Activated naive CD8-positive, alpha-beta T cell treated with anti-CD3 and anti-CD28 coated beads, Interleukin-2, amount 50 U/mL, for 16 hours (primary cell): ENCODE measurements around the gene PRPF6.

Experiments
- DNase-seq: peaks from one replicate; pipeline ENCODE4 v3.0.0-alpha.2; 2020; ENCODE audit warnings: low read depth, low spot score

Gene PRPF6

DNA sequence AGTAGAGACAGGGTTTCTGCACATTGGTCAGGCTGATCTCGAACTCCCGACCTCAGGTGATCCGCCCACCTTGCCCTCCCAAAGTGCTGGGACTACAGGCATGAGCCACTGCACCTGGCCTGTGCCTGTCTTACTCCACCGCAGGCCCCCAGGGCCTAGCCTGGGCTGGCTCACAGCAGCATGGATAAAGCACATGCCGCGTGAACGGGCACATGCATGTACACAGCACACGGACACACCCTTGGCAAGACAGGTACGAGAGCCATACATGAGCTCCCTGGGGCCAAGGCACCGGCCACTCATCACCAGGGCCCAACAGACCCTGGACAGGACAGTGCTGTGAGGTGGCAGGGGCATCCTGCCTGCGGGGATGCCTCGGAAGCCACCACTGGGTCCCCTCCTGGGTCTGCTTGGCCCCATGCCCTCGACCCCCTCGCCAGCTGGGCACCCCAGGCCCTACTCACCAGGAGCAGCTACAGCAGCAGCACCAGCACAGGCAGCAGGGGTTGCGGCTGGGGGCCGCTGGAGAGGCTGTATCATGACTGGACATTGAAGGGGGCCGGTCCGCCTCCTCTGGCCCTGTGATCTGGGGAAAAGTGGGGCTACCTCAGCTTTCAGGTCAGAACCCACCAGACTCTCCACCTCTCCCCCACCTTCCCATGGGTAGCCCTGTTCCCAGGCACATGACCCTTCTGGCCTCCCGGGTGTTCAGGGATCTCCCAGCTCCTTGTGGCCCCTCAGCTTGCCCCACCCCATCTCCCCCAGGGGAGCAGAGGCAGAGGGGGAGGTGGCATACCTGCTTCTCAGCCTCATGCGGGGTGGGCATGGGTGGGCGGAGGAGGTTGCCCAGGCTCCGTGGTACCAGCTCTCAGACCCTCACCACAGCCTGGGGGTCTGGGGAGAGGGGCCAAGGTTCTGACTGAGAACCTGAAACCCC is 95.4 kb downstream of the PRPF6 start:
- no peak for DNase-seq

- no peak for DNase-seq
Measured at GRCh38 chr20:64077094-64077493, 96.2 kb downstream of the PRPF6 start.

- DNase-seq = no peak
Measured at GRCh38 chr20:64077541-64077875, 96.6 kb downstream of the PRPF6 start.

GRCh38 chr20:64077876-64078551 is 97.1 kb downstream of the PRPF6 start:
- DNase-seq = no peak

- no peak for DNase-seq
Measured at GRCh38 chr20:64078934-64079272, 98.0 kb downstream of the PRPF6 start.

DNA sequence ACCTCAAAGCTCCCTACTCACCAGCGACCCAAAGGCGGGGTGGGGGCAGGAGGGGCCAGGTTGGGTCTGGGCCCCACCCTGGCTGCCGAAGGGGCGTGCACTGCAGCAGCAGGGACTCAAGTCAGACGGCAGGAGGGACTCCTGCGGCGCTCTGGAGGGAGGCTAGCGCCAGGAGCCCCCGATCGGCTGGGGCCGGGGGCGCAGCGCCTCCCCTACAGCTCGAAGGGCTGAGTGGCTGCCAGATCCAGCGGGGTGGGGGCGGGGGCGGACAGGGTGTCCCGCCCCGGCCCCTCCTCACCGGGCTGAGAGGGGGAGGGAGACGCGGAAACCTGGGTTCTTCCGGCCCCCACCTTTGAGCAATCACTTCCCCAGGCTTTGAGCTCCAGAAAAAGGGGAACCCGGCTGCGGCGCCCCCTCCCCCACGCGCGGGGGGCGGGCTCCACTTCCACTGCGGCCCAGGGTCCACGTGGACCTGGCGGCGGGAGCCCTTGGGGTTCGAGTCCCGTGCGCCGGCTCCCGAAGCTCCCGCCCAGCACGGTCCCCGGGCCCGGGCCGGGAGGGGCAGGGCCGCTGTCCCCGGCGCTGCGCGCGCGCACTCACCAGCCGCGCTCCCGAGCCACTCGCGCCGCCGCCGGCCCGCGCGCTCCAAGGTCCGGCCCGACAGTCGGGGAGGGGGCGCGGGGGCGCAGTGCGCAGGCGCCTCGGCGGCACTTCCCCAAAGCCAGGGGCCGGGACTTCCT is 98.5 kb downstream of the PRPF6 start, which contains the start of gene RGS19:
Gene RGS19 (minus strand): TSS at position 246 of the 740 bp plus-strand sequence. CDS start 2,632 bp downstream, outside the sequence.
- DNase-seq = no peak

DNA sequence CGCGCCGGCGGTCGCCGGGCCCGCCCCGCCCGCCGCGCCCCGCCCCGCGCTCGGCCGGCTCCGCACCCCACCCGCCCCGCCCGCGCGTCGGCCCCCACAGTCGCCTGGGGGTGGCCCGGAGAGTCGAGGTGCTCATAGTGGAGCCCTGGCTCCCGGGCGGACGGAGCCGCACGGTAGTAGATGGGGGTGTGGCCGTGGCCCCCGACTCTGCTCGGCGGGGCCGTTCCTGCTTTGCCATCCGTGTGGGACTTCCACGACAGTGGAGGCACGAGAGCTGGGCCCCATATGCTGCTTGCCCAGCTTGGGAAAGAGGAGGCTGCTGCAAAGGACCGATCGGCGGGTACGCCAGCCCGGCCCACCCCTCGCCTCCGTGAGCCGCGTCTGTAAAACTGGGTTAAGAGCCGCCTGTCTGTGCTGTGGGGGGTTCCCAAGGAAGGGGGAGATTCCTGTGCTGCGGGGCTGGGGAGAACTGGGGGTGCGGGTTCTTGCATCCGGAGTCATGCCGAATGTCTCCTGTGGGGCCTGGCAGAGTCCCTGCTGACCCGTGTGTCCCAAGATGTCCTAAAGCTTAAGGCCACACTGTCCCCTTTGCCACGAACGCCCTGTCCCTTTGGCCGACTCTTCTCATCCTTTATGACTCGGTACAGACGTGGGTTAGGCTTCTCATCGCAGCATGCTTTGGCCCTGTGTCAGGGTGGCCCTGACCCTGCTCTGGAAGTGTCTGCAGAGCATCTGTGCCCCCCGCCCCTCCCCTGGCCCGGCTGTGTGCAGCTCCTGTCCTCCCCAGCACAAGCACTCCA is 99.3 kb downstream of the PRPF6 start, which contains the start of gene OPRL1:
Gene OPRL1 (plus strand): TSS at position 70 of the 800 bp plus-strand sequence. CDS start 12,639 bp downstream, outside the sequence.
- DNase-seq = no peak

DNA sequence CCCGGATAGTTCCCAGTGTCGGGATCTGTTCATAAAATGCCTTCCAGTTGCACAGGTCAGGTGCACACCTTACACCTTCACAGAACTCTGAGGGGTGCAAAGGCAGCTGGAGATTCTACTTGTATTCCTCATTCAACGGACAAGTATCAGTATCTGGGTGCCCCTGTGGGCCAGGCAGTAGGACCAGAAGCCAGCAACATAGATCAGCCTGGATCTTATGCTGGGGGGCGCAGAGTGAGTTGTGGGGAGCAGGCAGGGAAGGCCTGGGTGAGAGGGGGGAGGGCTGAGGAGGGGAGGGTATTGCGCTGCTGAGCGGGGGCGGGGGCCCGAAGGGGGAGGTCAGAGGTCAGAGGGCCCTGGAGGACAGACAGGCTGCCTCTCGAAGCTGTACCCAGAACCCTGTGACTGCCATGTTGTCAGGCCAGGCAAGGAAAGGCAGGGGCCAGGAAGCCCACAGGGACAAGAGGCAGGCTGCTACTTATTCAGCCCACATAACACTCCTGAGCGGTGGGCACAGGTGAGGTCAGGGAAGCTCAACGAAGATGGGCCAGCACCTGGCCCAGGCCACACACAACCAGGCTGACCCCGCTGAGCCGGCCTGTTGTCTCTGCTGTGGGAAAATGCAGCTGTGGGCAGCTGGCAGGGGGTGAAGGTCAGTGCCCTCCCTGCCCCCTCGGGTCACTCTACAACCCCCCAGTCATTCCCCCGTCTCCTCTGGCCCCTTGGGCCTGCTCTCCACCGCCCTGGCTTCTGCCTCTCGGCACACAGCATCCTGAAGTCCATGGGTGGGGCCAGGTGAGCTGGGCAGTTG is 100.1 kb downstream of the PRPF6 start:
- no peak for DNase-seq

- no peak for DNase-seq
Measured at GRCh38 chr20:64081624-64081964, 100.7 kb downstream of the PRPF6 start.

DNA sequence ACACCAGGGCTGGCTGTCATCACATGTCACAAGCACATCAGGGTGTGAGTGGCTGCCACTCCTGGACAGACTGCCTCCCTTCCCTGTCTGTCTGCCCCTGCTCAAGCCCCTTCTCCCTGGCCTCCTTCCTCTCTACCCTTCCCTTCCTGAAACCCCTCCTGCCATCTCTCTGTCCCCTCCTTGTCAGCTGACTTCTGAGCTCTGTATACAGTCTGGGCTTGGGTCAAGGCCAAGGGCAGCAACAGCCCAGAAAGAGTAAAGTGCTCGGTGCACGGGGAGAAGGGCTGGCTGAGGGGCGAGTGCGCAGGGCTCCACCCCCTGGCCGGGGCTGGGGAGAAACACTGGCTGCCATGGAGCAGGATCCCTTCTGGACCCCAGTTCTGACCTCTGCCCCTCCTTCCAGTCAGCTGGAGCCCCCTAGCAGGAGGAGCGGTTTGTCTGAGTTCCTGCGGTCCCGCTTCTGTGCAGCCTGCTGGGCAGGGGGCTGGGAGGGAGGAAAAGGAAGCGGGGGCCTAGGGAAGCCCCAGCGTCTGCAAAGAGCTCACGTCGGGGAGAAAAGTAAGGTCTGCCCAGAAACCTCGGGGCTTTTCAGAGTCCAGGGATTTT is 101.3 kb downstream of the PRPF6 start:
- DNase-seq = no peak
